GM18868 (cell line): ENCODE measurements around the gene THUMPD1.
"Not testable (repeated sequence)": the region's sequence is repeated elsewhere in the genome, so short reads cannot be mapped to it uniquely, and the experiment has no call there.

Source experiments
- ATAC-seq: cut with Tn5 transposase; IDR thresholded peaks from one replicate; pipeline ENCODE4 v1.9.1; 2021; ENCODE audit warnings: mild to moderate bottlenecking, moderate library complexity; ENCODE audit not compliant: unreplicated experiment

THUMPD1 gene

GRCh38 chr16:20749474-20749873, 7.9 kb upstream of the THUMPD1 start:
- ATAC-seq, result no peak

DNA sequence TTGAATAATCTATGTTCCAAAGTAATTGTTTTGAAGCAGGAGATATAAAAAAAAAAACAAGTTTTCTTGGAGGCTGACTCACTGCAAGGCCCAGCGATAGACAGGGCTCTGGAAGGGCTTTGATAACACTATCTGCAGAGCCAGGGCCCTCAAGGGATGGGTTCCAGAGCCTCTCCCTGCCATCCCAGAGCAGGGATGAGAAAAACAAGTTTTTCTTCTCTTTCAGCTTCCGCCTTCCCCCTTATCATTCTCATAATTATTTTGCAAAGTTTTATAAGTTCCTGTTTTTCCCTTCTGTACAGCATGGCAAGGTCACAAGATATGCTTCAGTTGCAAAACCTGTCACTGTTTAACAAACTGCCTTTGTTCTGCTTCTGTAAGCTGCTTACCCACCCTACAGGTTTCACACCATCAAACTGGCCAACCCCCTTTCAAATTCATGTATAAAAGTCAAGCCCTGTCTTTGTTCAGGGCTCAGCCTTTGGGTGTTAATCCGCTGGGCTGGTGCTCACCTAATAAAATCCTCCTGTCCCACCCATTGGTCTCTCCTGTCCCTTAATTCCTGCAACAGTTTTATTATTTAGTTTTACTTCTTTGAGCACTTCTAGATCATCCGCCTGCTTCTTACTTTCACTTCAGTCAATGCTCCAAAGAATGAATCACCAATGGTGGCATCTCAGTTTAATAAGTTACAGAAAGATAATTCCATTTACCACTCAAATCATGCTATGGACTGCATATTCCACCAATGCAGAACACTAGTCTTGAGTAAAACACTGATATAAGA, 5.6 kb upstream of the THUMPD1 start:
- ATAC-seq, result no peak

GRCh38 chr16:20746461-20746860, 4.8 kb upstream of the THUMPD1 start:
- no peak for ATAC-seq

GRCh38 chr16:20744922-20745440, 3.4 kb upstream of the THUMPD1 start:
- ATAC-seq, result no peak

- no peak for ATAC-seq
These were observed 2.0 kb upstream of the THUMPD1 start for GRCh38 chr16:20743591-20743990.

GRCh38 chr16:20740901-20741521, 607 bp downstream of the THUMPD1 start:
- ATAC-seq, result peak; percentile 83

DNA sequence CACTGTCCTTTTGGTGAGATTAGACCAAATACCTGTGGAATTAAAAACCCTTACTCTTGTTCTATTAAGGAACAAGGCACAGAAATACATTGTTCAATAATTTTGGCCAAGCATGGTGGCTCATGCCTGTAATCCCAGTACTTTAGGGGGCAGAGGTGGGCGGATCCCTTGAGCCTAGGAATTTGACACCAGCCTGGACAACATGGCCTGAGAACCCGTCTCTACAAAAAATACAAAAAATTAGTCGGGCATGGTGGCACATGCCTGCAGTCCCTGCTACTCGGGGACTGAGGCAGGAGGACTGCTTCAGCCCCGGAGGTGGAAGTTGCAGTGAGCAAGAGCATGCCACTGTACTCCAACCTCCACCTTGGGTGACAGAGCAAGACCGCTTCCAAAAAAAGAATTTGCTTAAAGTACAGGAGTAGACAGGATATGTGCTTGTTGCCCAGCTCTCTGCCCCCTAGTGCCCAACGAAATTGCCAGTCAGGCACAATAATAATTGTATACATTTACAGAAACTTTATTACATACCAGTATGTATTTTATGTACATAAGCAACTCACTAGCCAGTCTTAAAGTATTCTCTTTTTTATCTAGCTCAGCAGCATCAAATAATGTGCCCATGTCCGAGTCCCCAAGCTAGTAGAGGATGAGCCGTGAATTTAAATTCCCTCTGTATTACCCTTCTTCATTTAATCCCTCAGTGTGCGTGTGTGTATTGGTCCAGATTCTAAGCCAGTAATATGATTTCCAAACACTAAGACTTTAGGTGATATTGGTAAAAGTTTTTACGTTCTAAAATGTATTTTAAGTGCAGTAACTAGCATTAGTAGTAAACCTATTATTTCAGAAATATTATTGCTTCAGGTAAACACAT, 1.4 kb downstream of the THUMPD1 start:
- no peak for ATAC-seq

DNA sequence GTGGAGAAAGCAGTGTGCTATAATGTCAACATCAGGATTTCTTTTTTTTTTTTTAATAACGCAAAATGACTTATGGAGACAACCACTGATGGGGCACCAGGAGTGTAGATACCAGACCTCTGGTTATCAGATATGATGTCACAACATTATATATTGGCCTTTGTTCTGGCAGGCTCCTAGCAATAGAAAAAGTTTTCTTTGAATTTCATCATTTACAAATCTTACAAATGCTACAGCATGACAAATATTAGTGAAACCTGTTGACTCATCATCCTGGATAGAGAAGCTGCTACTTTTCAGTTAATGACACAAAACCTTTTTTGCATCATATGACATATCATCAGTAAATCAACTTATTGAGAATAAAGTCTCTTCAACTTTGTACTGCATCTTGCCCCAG, 6.1 kb downstream of the THUMPD1 start:
- ATAC-seq, result no peak

GRCh38 chr16:20734782-20735181, 6.8 kb downstream of the THUMPD1 start:
- ATAC-seq, result no peak

GRCh38 chr16:20734056-20734455, 7.6 kb downstream of the THUMPD1 start:
- ATAC-seq, result no peak

DNA sequence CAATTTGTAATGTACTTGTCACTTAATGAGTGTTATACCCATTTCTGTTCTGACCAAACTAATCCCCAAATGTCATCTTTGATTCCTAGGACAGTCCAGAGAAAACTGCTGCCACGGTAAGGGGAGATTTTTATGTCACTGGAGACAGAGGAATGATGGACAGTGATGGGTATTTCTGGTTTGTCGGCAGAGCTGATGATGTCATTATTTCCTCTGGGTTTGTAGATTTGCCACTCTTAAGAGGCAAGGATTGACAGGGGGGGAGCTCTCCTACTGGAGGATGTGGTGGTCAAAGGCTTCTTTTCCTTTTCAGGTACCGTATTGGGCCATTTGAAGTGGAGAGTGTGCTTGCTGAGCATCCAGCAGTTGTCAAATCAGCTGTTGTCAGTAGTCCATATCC, 12.5 kb downstream of the THUMPD1 start:
- no peak for ATAC-seq

DNA sequence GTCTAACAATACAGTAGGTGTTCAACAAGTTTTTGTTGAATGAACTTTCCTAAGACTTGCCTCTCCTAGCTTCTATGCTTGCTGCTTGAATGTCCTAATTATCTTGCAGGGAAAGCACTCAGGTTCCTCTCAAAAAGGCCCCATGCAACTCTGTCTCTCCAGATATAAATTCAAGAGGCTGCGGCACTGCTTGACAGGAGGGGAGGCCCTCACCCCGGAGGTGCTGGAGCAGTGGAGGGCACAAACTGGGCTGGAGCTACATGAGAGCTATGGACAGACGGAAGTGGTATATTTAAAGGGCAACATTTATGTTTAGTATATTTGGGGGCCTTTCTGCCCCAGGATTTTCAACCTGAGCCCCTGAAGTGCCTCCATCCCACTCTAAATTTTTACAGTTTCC, 14.4 kb downstream of the THUMPD1 start:
- ATAC-seq, result no peak

- no peak for ATAC-seq
These were observed 15.0 kb downstream of the THUMPD1 start for GRCh38 chr16:20726661-20727060.

GRCh38 chr16:20720251-20720650, 21.4 kb downstream of the THUMPD1 start:
- no peak for ATAC-seq

DNA sequence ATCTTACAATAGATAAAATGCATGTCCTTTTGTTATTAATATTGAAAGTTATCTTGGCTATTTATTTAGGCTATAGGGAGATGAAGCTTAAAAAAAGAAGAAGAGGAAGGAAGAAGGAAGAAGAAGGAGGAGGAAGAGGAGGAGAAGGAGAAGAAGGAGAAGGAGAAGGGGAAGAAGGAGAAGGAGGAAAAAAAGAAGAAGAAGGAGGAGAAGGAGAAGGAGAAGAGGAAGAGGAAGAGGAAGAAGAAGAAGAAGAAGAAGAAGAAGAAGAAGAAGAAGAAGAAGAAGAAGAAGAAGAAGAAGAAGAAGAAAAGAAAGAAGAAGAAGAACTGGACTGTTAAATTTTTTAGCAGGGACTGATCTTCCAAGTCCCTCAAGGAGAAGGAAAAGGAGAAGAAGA, 23.9 kb downstream of the THUMPD1 start:
- ATAC-seq, result not testable (repeated sequence)

DNA sequence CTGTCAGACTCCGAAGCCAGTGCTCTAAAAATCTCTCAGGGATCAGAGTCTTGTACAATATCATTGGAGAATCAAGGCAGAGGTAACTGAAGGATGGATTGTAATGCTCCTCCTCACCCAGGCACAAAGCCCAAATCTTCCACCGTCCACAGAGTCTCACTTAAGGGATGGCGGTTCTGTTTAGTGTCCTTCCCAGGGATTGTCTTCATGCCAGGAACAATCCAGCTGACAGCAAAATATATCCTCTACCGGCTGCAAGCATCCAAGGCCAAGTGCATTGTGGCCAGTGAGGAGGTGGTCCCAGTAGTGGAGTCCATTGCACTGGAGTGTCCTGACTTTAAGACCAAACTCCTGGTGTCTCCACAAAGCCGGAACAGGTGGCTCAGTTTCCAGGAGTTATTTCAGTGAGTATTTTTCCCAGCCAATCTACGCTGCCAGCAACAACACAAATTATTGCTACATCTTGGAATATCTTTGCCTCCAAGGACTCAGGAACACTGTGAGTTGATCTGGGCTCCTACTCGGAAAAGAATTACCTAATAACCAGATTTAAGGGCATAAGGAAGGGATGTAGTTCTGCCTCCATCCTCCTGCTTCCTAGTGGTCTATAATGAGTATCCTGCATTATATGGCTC, 30.2 kb downstream of the THUMPD1 start:
- no peak for ATAC-seq

DNA sequence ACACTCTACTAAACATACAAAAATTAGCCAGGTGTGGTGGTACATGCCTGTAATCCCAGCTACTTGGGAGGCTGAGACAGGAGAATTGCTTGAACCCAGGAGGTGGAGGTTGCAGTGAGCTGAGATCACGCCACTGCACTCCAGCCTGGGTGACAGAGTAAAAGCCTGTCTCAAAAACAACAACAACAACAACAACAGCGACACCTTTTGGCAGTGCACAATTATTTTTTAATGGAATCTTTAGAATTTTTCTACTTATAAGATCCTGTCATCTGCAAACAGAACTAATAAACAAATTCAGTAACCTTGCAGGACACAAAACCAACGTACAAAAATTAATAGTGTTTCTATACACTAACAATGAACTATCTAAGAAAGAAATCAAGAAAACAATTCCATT, 33.5 kb downstream of the THUMPD1 start:
- ATAC-seq, result not testable (repeated sequence)

- ATAC-seq, result no peak
These were observed 34.2 kb downstream of the THUMPD1 start for GRCh38 chr16:20707461-20707860.

- not testable (repeated sequence) for ATAC-seq
These were observed 35.6 kb downstream of the THUMPD1 start for GRCh38 chr16:20705972-20706371.

DNA sequence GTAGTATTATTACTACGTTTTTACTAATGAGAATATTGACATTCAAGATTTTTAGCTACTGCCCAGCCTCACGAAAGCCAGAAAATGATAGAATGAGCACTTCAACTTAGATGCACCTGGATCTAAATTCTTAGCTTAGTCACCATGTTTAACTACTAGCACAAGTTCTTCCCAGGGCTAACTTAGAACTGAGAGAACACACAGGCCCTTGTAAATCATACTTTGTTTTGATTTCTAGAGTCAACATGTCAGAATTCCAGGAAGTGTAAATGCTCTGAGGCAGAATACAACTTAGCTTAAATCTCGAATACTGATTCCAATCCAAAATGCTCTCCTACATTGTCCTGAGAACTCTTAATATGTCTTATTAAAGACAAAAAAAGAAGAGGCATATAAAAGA, 37.3 kb downstream of the THUMPD1 start:
- ATAC-seq, result no peak

DNA sequence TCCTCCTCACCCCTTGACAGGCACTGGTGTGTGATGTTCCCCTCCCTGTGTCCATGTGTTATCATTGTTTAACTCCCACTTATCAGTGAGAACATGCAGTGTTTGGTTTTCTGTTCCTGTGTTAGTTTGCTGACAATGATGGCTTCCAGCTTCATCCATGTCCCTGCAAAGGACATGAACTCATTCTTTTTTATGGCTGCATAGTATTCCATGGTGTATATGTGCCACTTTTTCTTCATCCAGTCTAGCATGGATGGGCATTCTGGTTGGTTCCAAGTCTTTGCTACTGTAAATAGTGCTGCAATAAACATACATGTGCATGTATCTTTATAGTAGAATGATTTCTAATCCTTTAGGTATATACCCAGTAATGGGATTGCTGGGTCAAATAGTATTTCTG, 39.9 kb downstream of the THUMPD1 start:
- ATAC-seq, result not testable (repeated sequence)
